ENCODE measurements around the gene DEPDC4. TPM values are rescaled to one million over a fixed set of nuclear protein-coding genes. Genes with fewer than 3 reads are reported as not detected.
"Not testable (repeated sequence)": the region's sequence is repeated elsewhere in the genome, so short reads cannot be mapped to it uniquely, and the experiment has no call there.

The DEPDC4 gene
- total and polyA plus RNA-seq, 2 experiments from 2014 or later = 1.5 TPM; not detected in 1

DNA sequence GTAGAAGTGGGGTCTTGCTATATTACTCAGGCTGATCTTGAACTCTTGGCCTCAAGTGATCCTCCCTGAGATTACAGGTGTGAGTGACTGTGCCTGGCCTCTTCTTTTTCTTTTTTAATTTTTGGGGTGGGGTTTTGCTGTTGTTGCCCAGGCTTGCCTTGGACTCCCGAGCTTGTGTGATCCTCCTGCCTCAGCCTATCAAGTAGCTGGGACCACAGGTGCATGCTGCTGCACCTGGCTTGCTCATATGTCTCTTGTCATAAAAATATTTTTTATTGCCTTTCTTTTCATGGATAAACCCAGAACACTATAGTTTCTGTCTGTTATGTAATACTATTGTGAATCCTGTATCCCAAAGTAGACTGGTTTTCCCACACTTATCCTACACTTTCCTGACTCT, 26.1 kb upstream of the DEPDC4 start:
- H3K79me2 ChIP-seq (ENCODE audit: insufficient read depth) = peaks cover 22% of the 10 kb centered on the region
- H2AFZ ChIP-seq = no peak overlapping the region
- H4K20me1 ChIP-seq (ENCODE audit: insufficient read depth) = no peaks in the 10 kb centered on the region
- H3K27ac ChIP-seq = no peak overlapping the region
- no peak overlapping the region for H3K4me2 ChIP-seq (ENCODE audit: unreplicated experiment)
- H3K27me3 ChIP-seq (replicated peaks; ENCODE audit: insufficient read depth) = no peaks in the 10 kb centered on the region
- H3K9ac ChIP-seq = no peak overlapping the region
- H3K9me2 ChIP-seq (ENCODE audit: insufficient read depth) = no peaks in the 10 kb centered on the region
- no peak overlapping the region for H3K4me3 ChIP-seq
- peaks cover 8% of the 10 kb centered on the region for H3K4me1 ChIP-seq (ENCODE audit: insufficient read depth)
- no peak for TF ChIP-seq EZH2phosphoT487 (IDR thresholded peaks at IDR 0.05; ENCODE audit: insufficient read depth, low read depth)
- TF ChIP-seq EZH2 (IDR thresholded peaks at IDR 0.05; ENCODE audit: insufficient read depth, poor library complexity, severe bottlenecking) = no peak
- H3K9me3 ChIP-seq (ENCODE audit: low read depth) = no peaks in the 10 kb centered on the region
- peaks cover 9% of the 10 kb centered on the region; the same call in 1 of the 2 replicates for H3F3A ChIP-seq (ENCODE audit: insufficient read depth)
- WGBS, 2 experiments (ENCODE audit: low coverage in 1 of 2, low lambda C conversion rate in 2 of 2, missing lambda C conversion rate in 2 of 2) = 88 to 96% methylated on average over 1 of the region's 1 CpG
- DNase-seq = no peak
- in situ Hi-C loops (cut with MboI) = no loop called here
- H3K36me3 ChIP-seq (ENCODE audit: low read depth) = no peaks in the 10 kb centered on the region; the same call in none of the 2 replicates

DNA sequence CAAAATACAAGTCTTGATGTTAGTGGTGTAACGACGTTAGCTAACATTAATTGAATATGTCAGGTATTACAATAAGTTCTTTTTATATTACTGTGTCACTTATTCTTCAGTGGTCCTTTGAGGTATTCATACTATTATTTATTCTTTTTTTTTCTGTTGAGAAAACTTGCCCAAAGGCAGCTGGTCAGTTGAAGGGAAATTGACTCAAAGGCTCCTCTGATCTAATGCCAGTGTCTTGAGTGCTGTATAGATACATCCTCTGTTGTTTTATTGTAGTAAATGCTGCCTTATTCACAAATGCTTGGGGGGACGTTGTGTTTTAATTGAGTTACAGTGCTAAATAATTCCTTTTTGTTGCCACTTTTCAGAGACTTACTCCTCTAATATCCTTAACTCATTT, 23.1 kb upstream of the DEPDC4 start:
- H4K20me1 ChIP-seq (ENCODE audit: insufficient read depth) = no peaks in the 10 kb centered on the region
- TF ChIP-seq EZH2 (IDR thresholded peaks at IDR 0.05; ENCODE audit: insufficient read depth, poor library complexity, severe bottlenecking) = no peak
- TF ChIP-seq EZH2phosphoT487 (IDR thresholded peaks at IDR 0.05; ENCODE audit: insufficient read depth, low read depth) = no peak

DNA sequence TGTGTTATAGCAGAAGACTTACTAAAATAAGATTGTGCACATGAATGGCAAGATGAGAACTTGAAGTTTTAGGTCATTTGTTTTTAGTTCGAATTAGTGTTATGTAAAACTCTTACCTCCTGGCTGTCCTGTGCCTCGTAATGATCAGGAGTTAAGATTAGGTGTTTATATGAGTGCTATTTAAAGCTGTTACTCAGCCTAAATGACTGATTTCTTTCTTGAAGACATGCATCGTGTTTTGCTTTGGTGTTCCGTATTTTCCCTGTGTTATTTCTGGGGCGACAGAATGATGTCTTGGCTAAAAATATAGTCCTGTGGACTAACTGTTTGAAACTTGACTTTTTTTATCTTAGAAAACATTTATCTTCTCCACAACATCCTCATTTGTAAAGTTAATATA, 22.2 kb upstream of the DEPDC4 start:
- H3K9me3 ChIP-seq (ENCODE audit: low read depth) = no peaks in the 10 kb centered on the region
- H4K20me1 ChIP-seq (ENCODE audit: insufficient read depth) = no peaks in the 10 kb centered on the region
- no peak overlapping the region for H3K27ac ChIP-seq
- H2AFZ ChIP-seq = no peak overlapping the region
- H3K79me2 ChIP-seq (ENCODE audit: insufficient read depth) = peaks cover 48% of the 10 kb centered on the region
- H3K27me3 ChIP-seq (replicated peaks; ENCODE audit: insufficient read depth) = no peaks in the 10 kb centered on the region
- H3K4me2 ChIP-seq (ENCODE audit: unreplicated experiment) = no peak overlapping the region
- H3F3A ChIP-seq (ENCODE audit: insufficient read depth) = no peaks in the 10 kb centered on the region
- no peaks in the 10 kb centered on the region for H3K9me2 ChIP-seq (ENCODE audit: insufficient read depth)
- no peak overlapping the region for H3K4me3 ChIP-seq
- TF ChIP-seq EZH2phosphoT487 (IDR thresholded peaks at IDR 0.05; ENCODE audit: insufficient read depth, low read depth) (no peak), EZH2 (IDR thresholded peaks at IDR 0.05; ENCODE audit: insufficient read depth, poor library complexity, severe bottlenecking) (no peak)
- H3K9ac ChIP-seq = no peak overlapping the region
- in situ Hi-C loops (cut with MboI) = no loop called here
- no peaks in the 10 kb centered on the region for H3K4me1 ChIP-seq (ENCODE audit: insufficient read depth)
- WGBS, 2 experiments (ENCODE audit: low coverage in 1 of 2, low lambda C conversion rate in 2 of 2, missing lambda C conversion rate in 2 of 2) = 96% methylated on average over 5 of the region's 5 CpGs
- no peak for DNase-seq
- H3K36me3 ChIP-seq (ENCODE audit: low read depth) = peaks cover 13% of the 10 kb centered on the region

More for the DNA sequence above, 23.1 kb upstream of the DEPDC4 start:
- H3K4me2 ChIP-seq (ENCODE audit: unreplicated experiment) = no peak overlapping the region
- no peaks in the 10 kb centered on the region for H3K9me3 ChIP-seq (ENCODE audit: low read depth)
- H3F3A ChIP-seq (ENCODE audit: insufficient read depth) = no peaks in the 10 kb centered on the region
- in situ Hi-C loops (cut with MboI) = no loop called here
- no peaks in the 10 kb centered on the region for H3K27me3 ChIP-seq (replicated peaks; ENCODE audit: insufficient read depth)
- WGBS, 2 experiments (ENCODE audit: low coverage in 1 of 2, low lambda C conversion rate in 2 of 2, missing lambda C conversion rate in 2 of 2) = 77 to 82% methylated on average over 3 of the region's 3 CpGs
- no peak for DNase-seq
- no peak overlapping the region for H3K4me3 ChIP-seq
- H3K9me2 ChIP-seq (ENCODE audit: insufficient read depth) = no peaks in the 10 kb centered on the region
- H3K9ac ChIP-seq = no peak overlapping the region
- H3K4me1 ChIP-seq (ENCODE audit: insufficient read depth) = no peaks in the 10 kb centered on the region
- H3K36me3 ChIP-seq (ENCODE audit: low read depth) = peaks cover 13% of the 10 kb centered on the region
- peaks cover 40% of the 10 kb centered on the region for H3K79me2 ChIP-seq (ENCODE audit: insufficient read depth)
- no peak overlapping the region for H3K27ac ChIP-seq
- no peak overlapping the region for H2AFZ ChIP-seq

DNA sequence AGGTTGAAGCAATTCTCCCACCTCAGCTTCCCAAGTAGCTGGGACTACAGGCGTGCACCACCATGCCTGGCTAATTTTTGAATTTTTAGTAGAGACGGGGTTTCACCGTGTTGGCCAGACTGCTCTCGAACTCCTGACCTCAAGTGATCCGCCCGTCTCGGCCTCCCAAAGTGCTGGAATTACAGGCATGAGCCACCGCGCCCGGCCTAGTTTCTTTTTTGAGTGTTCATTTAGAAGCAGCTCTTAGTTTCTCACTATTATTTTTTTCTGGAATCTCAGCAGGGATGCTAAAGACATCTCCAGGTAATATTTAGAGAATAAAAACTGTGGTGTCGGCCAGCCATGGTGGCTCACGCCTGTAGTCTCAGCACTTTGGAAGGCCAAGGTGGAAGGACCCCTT, 17.7 kb upstream of the DEPDC4 start:
- H3K9me3 ChIP-seq (ENCODE audit: low read depth); H4K20me1 ChIP-seq (ENCODE audit: insufficient read depth); H3K4me1 ChIP-seq (ENCODE audit: insufficient read depth); H3K4me3 ChIP-seq; H3K27ac ChIP-seq; H2AFZ ChIP-seq; H3K4me2 ChIP-seq (ENCODE audit: unreplicated experiment); H3K9ac ChIP-seq; DNase-seq; H3K27me3 ChIP-seq (replicated peaks; ENCODE audit: insufficient read depth); in situ Hi-C loops (cut with MboI); H3F3A ChIP-seq (ENCODE audit: insufficient read depth); H3K9me2 ChIP-seq (ENCODE audit: insufficient read depth): not testable (repeated sequence)
- 96 to 99% methylated on average over 12 of the region's 12 CpGs for WGBS, 2 experiments (ENCODE audit: low coverage in 1 of 2, low lambda C conversion rate in 2 of 2, missing lambda C conversion rate in 2 of 2)
- H3K79me2 ChIP-seq (ENCODE audit: insufficient read depth) = peaks cover 78% of the 10 kb centered on the region
- H3K36me3 ChIP-seq (ENCODE audit: low read depth) = peaks cover 13% of the 10 kb centered on the region

DNA sequence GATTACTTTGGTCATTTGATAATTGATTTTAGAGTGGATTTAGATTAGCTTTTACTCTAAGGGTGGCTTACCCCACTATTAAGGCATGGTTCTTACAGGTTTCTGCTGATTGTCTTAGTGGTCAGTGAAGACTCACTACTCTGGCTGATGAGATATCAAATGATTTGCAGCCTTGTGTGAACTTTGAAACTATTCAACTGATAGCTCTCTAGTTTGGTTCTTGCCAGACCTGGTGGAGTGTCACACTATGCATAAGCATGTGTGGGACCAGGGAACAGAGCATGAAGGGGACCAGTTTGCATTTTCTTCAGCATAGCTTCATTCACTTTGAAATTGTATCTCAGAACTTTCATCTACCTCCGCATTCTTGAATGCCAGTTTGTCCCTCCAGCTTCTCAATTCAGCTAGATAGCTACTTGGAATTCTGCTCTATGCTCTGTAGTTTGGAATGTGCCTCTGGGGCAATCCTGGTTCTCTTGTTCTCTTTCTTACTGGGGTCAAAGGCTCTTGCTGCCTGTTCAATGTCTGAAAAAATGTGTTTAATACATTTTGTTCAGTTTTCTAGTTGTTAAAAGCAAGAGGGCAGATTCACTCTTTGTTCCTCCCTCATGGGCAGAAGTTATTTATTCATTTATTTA, 12.8 kb upstream of the DEPDC4 start:
- Histone ChIP-seq H3F3A (ENCODE audit: insufficient read depth) (no peaks in the 10 kb centered on the region), H2AFZ (no peak overlapping the region), H3K27ac (no peak overlapping the region), H4K20me1 (ENCODE audit: insufficient read depth) (no peaks in the 10 kb centered on the region), H3K9me3 (ENCODE audit: low read depth) (no peaks in the 10 kb centered on the region), H3K79me2 (ENCODE audit: insufficient read depth) (peaks cover 99% of the 10 kb centered on the region), H3K4me3 (no peak overlapping the region), H3K36me3 (ENCODE audit: low read depth) (no peaks in the 10 kb centered on the region; the same call in 1 of the 2 replicates), H3K4me2 (ENCODE audit: unreplicated experiment) (no peak overlapping the region), H3K9ac (no peak overlapping the region), H3K27me3 (replicated peaks; ENCODE audit: insufficient read depth) (no peaks in the 10 kb centered on the region), H3K9me2 (ENCODE audit: insufficient read depth) (no peaks in the 10 kb centered on the region), H3K4me1 (ENCODE audit: insufficient read depth) (no peaks in the 10 kb centered on the region)
- peak; percentile 11 for DNase-seq
- TF ChIP-seq EZH2 (IDR thresholded peaks at IDR 0.05; ENCODE audit: insufficient read depth, poor library complexity, severe bottlenecking) = no peak
- TF ChIP-seq EZH2phosphoT487 (IDR thresholded peaks at IDR 0.05; ENCODE audit: insufficient read depth, low read depth) = no peak
- 95 to 100% methylated on average over 1 of the region's 1 CpG for WGBS, 2 experiments (ENCODE audit: low coverage in 1 of 2, low lambda C conversion rate in 2 of 2, missing lambda C conversion rate in 2 of 2)
- in situ Hi-C loops (cut with MboI) = no loop called here

All from GM23248 (cell line).